B cell (primary cell): Measurements from ENCODE around the gene ONECUT1. TPM values are rescaled to one million over a fixed set of nuclear protein-coding genes. Genes with fewer than 3 reads are reported as not detected.

Experiments used
- ATAC-seq: fragments of 200-7000 bp; cut with Tn5 transposase; one replicate; pipeline ENCODE4 v1.10.0; 2021; ENCODE audit warnings: low read depth, mild to moderate bottlenecking, moderate number of reproducible peaks, moderate library complexity
- CTCF ChIA-PET: fragments of 350-600 bp; sonication (Branson Sonifier 250); formaldehyde crosslinking; loops from one replicate; lab custom pipeline; 2021; ENCODE audit warnings: antibody characterized with exemption, inconsistent platforms; lab: Charles Lee
- POLR2A ChIA-PET: fragments of 350-600 bp; sonication (Branson Sonifier 250); formaldehyde crosslinking; loops from one replicate; lab custom pipeline; 2021; ENCODE audit warnings: antibody characterized with exemption; lab: Charles Lee
- DNase-seq: peaks from one replicate; pipeline ENCODE4 v3.0.0; 2013
- H2AFZ ChIP-seq: 2 replicates; pipeline ENCODE4 v1.6.1; 2012; ENCODE audit warnings: mild to moderate bottlenecking, low read depth, low read length; ENCODE audit not compliant: insufficient read depth, poor library complexity, severe bottlenecking
- H3K27ac ChIP-seq, 2 donors: 1 replicate in 1 of 2; 2 replicates in 1 of 2; pipeline ENCODE4 v1.5.1; 2012 to 2013; ENCODE audit warnings: low read length in 2 of 2, mild to moderate bottlenecking in 2 of 2, moderate library complexity in 1 of 2
- H3K27me3 ChIP-seq, 4 experiments: fragments of 200-600 bp in 1 of 4; sonication (generic) in 1 of 4; replicated peaks in 1 of 4; 1 replicate in 2 of 4; 2 replicates in 2 of 4; pipeline versions ENCODE4 v1.6.1 to v1.7.0; 2013 to 2016; ENCODE audit warnings: low read length in 3 of 4, mild to moderate bottlenecking in 2 of 4, mixed read lengths in 1 of 4, moderate library complexity in 1 of 4; ENCODE audit not compliant: insufficient read depth in 4 of 4, control insufficient read depth in 3 of 4; ENCODE audit errors: control extremely low read depth in 1 of 4
- H3K36me3 ChIP-seq, 2 experiments: replicated peaks in 1 of 2; 1 replicate in 1 of 2; 2 replicates in 1 of 2; pipeline versions ENCODE4 v1.6.1 to v1.7.1; 2013; ENCODE audit warnings: low read length in 1 of 2; ENCODE audit not compliant: insufficient read depth in 2 of 2, control insufficient read depth in 1 of 2; ENCODE audit errors: control extremely low read depth in 1 of 2, extremely low read depth in 1 of 2
- H3K4me1 ChIP-seq, 2 donors: fragments of 200-600 bp in 1 of 2; sonication (generic) in 1 of 2; 1 replicate in 1 of 2; 2 replicates in 1 of 2; pipeline versions ENCODE4 v1.5.1 to v1.6.1; 2013 to 2017; ENCODE audit warnings: low read length in 2 of 2; ENCODE audit not compliant: control insufficient read depth in 2 of 2, insufficient read depth in 2 of 2
- H3K4me2 ChIP-seq: replicated peaks from 2 replicates; pipeline ENCODE3; 2012; ENCODE audit warnings: mild to moderate bottlenecking, low read depth, low read length; ENCODE audit not compliant: poor library complexity, severe bottlenecking
- H3K4me3 ChIP-seq, 5 experiments: fragments of 200-600 bp in 1 of 5; sonication (generic) in 1 of 5; 1 replicate in 3 of 5; 2 replicates in 2 of 5; pipeline versions ENCODE4 v1.5.1 to v1.7.0; 2011 to 2016; ENCODE audit warnings: low read length in 4 of 5, mild to moderate bottlenecking in 4 of 5, low read depth in 2 of 5, control low read depth in 1 of 5, moderate library complexity in 1 of 5; ENCODE audit not compliant: insufficient read depth in 1 of 5; ENCODE audit errors: control extremely low read depth in 1 of 5, extremely low read depth in 1 of 5
- H3K79me2 ChIP-seq: fragments of 200-600 bp; sonication (generic); one replicate; pipeline ENCODE4 v1.6.0; 2016; ENCODE audit warnings: low read length; ENCODE audit not compliant: control insufficient read depth, insufficient read depth
- H3K9ac ChIP-seq: fragments of 200-600 bp; sonication (generic); 2 replicates; pipeline ENCODE4 v1.6.1; 2017; ENCODE audit warnings: mild to moderate bottlenecking, low read length, moderate library complexity
- H3K9me3 ChIP-seq, 3 donors: one replicate each; pipeline versions ENCODE4 v1.6.1 to v1.7.1; 2013; ENCODE audit warnings: low read length in 2 of 3; ENCODE audit not compliant: control insufficient read depth in 2 of 3, insufficient read depth in 1 of 3; ENCODE audit errors: control extremely low read depth in 1 of 3
- H4K20me1 ChIP-seq: 2 replicates; pipeline ENCODE4 v1.6.0; 2012; ENCODE audit warnings: mild to moderate bottlenecking, low read length; ENCODE audit not compliant: insufficient read depth, control insufficient read depth, poor library complexity, severe bottlenecking
- H3K27ac Mint-ChIP-seq: one replicate; pipeline ENCODE4 v1.8.0; 2021; ENCODE audit warnings: mixed read lengths
- H3K27me3 Mint-ChIP-seq: one replicate; pipeline ENCODE4 v1.8.0; 2021; ENCODE audit warnings: mixed read lengths
- H3K4me1 Mint-ChIP-seq: one replicate; pipeline ENCODE4 v1.8.0; 2021; ENCODE audit warnings: mixed read lengths
- H3K4me3 Mint-ChIP-seq: one replicate; pipeline ENCODE4 v1.8.0; 2021; ENCODE audit warnings: mixed read lengths
- H3K9me3 Mint-ChIP-seq: one replicate; pipeline ENCODE4 v1.8.0; 2022; ENCODE audit warnings: mixed read lengths; ENCODE audit not compliant: insufficient read depth
- EZH2 ChIP-seq: IDR thresholded peaks from 2 replicates; pipeline ENCODE4 v1.6.1; 2012; ENCODE audit warnings: borderline replicate concordance, low read depth, mild to moderate bottlenecking, moderate library complexity, low read length; ENCODE audit not compliant: insufficient read depth, poor library complexity, severe bottlenecking
- WGBS: methylation state at CpG from one replicate; pipeline ENCODE4 v1.1.5; 2013; ENCODE audit warnings: missing lambda C conversion rate; ENCODE audit not compliant: insufficient coverage; 5-methylcytosine and 5-hydroxymethylcytosine counted together
- intact Hi-C: fragments of 100-400 bp; cut with micrococcal nuclease; formaldehyde crosslinking; loops from one replicate; pipeline ENCODE4 v1.10.0; 2022
- polyA plus RNA-seq: library from polyadenylated mRNA; depleted of rRNA; stranded (reverse); fragments of >200 nt; gene quantifications from 2 replicates; pipeline ENCODE4 v1.2.3, GENCODE V29; 2012
- total RNA-seq, 2 donors: library from RNA; stranded (reverse); fragments of 120-200 nt in 1 of 2; gene quantifications; 1 replicate in 1 of 2; 2 replicates in 1 of 2; pipeline versions ENCODE4 v1.2.3 to v1.2.4, GENCODE V29; 2013 to 2022
- TF ChIP-seq, protein P1 (sequence below): fragments of 200-600 bp; IDR thresholded peaks from one replicate; pipeline ENCODE4 v1.8.0; 2022; ENCODE audit warnings: antibody characterized with exemption, mild to moderate bottlenecking

The ONECUT1 gene
- total and polyA plus RNA-seq, 2 donors (not counting 1 experiment from before 2014, with no cell fraction given), result not detected

- H3K27ac ChIP-seq, result no peak overlapping the region
- 68% methylated on average over 5 of the region's 5 CpGs for WGBS
- ChIA-PET CTCF (interaction anchor here (0.7 to 0.8 kb wide), 2 partner anchors 10 kb away, joined by 4 read pairs; no protein-coding TSS in a partner anchor), POLR2A (no interaction called here)
- ATAC-seq (no peak), DNase-seq (peak; percentile 12)
- Mint-ChIP-seq H3K27me3 (peaks cover 63% of the 10 kb centered on the region), H3K27ac (no peak overlapping the region), H3K4me3 (peak overlapping the region; percentile 84), H3K4me1 (peaks cover 30% of the 10 kb centered on the region), H3K9me3 (no peaks in the 10 kb centered on the region)
- H3K4me1 ChIP-seq, result peaks cover 40 to 56% of the 10 kb centered on the region in 2 donors
- no peak overlapping the region for H2AFZ ChIP-seq
- H3K79me2 ChIP-seq, result no peaks in the 10 kb centered on the region
- no peak overlapping the region for H3K9ac ChIP-seq
- H3K36me3 ChIP-seq, result no peaks in the 10 kb centered on the region
- no peaks in the 10 kb centered on the region for H4K20me1 ChIP-seq
- intact Hi-C loops, result no loop called here
- no peak overlapping the region for H3K4me2 ChIP-seq
- peaks cover 0 to 95% (median 83%) of the 10 kb centered on the region in 4 experiments for H3K27me3 ChIP-seq
- peaks cover 5 to 67% (median 19%) of the 10 kb centered on the region in 3 donors for H3K9me3 ChIP-seq
- TF ChIP-seq, protein P1, sequence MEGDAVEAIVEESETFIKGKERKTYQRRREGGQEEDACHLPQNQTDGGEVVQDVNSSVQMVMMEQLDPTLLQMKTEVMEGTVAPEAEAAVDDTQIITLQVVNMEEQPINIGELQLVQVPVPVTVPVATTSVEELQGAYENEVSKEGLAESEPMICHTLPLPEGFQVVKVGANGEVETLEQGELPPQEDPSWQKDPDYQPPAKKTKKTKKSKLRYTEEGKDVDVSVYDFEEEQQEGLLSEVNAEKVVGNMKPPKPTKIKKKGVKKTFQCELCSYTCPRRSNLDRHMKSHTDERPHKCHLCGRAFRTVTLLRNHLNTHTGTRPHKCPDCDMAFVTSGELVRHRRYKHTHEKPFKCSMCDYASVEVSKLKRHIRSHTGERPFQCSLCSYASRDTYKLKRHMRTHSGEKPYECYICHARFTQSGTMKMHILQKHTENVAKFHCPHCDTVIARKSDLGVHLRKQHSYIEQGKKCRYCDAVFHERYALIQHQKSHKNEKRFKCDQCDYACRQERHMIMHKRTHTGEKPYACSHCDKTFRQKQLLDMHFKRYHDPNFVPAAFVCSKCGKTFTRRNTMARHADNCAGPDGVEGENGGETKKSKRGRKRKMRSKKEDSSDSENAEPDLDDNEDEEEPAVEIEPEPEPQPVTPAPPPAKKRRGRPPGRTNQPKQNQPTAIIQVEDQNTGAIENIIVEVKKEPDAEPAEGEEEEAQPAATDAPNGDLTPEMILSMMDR, result no peak
- no peak for TF ChIP-seq EZH2
- H3K4me3 ChIP-seq, result no peak overlapping the region
These were observed 1.6 kb upstream of the ONECUT1 start for GRCh38 chr15:52791776-52792175.

DNA sequence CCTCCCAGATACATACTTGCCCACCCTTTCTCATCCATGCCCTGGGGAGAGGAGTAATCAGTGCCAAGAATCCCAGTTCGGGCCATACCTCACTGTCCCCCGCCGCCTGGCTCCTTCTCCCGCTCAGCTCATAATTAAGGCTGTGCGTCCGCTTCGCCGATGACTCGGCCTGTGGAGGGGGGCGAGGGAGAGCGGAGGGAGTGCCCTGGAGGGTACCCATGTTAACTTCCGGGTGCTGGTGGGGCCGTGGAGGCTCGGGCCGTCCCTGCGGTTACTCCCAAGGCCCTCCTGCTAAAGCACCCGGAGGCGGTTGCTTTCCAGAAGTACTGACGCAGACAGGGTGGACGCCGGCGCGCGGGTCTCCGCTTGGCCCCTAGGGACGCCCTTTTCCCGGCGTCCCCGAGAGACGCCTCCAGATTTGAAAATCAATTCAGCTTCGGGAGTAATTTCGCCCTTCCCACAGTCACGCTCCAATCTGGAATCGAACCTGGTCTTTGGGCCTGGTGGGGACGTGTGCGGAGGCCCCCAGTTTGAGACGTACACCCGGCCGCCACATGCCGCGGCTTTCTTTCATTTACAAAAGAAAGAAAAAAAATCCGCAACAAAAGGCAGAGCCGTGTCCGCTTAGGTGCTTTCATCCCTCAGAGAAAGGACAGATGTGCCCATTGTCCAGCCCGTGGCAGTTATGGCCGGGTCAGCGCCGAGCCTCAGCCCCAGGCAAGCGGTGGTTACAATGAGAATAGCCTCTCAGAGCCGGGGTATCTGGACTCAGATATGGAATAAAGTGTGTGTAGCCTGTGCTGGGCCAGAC is 1.0 kb upstream of the ONECUT1 start:
- peak overlapping the region; percentile 80 for H2AFZ ChIP-seq
- peak; percentile 17 for ATAC-seq

More for the DNA sequence above, 1.0 kb upstream of the ONECUT1 start:
- Histone ChIP-seq H3K79me2 (no peaks in the 10 kb centered on the region), H3K9ac (peak overlapping the region; percentile 71), H3K4me1 (peaks cover 40 to 62% of the 10 kb centered on the region in 2 donors), H3K27ac (no peak overlapping the region), H3K36me3 (no peaks in the 10 kb centered on the region), H4K20me1 (no peaks in the 10 kb centered on the region), H3K9me3 (peaks cover 4 to 70% (median 17%) of the 10 kb centered on the region in 3 donors), H3K27me3 (peaks cover 0 to 95% (median 82%) of the 10 kb centered on the region in 4 experiments), H3K4me2 (peak overlapping the region; percentile 99), H3K4me3 (peak overlapping the region in 4 of 5 experiments; percentile 46 to 87 (median 60))
- Mint-ChIP-seq H3K27me3 (peaks cover 64% of the 10 kb centered on the region), H3K4me3 (peak overlapping the region; percentile 84), H3K9me3 (no peaks in the 10 kb centered on the region), H3K4me1 (peaks cover 33% of the 10 kb centered on the region), H3K27ac (no peak overlapping the region)
- intact Hi-C loops, result no loop called here
- ChIA-PET CTCF (interaction anchor here (1.2 kb wide), 1 partner anchor 11 kb away, joined by 3 read pairs; no protein-coding TSS in a partner anchor), POLR2A (no interaction called here)
- 16% methylated on average over 44 of the region's 50 CpGs for WGBS
- peak; percentile 47 for DNase-seq
- TF ChIP-seq EZH2, result no peak
- TF ChIP-seq, protein P1, result no peak
